Measurements from ENCODE around the gene NEURL1.

Gene NEURL1

GRCh38 chr10:103447187-103447586 lies 46.3 kb upstream of the NEURL1 start:
- WGBS, 2 donors (ENCODE audit: extremely low coverage in 2 of 2, insufficient read length in 2 of 2, insufficient replicate concordance in 1 of 2): no CpG with 5 or more reads among the region's 23 CpGs
- H2AK5ac ChIP-seq (ENCODE audit: low read depth, low read length): no peak overlapping the region
- H3K27ac ChIP-seq (replicated peaks; ENCODE audit: low read length): no peak overlapping the region
- H3K18ac ChIP-seq (ENCODE audit: low read length): no peak overlapping the region
- H2AFZ ChIP-seq (ENCODE audit: low read length): no peak overlapping the region
- H4K8ac ChIP-seq (ENCODE audit: low read depth, low read length): no peak overlapping the region
- H3K27me3 ChIP-seq (ENCODE audit: control insufficient read depth in 3 of 3, insufficient read depth in 3 of 3, low read depth in 1 of 3, low read length in 3 of 3): no peaks in the 10 kb centered on the region
- no peak overlapping the region for H2BK15ac ChIP-seq (ENCODE audit: low read length)
- DNase-seq (ENCODE audit: low spot score): no peak
- no peak overlapping the region for H3K14ac ChIP-seq (ENCODE audit: low read length)
- H3K4ac ChIP-seq (ENCODE audit: low read length): no peak overlapping the region
- no peak overlapping the region for H3K4me2 ChIP-seq (ENCODE audit: insufficient read depth, low read length, poor library complexity, severe bottlenecking)
- peaks cover 53 to 75% of the 10 kb centered on the region in 2 donors for H3K36me3 ChIP-seq (replicated peaks in 1 of 2; ENCODE audit: control insufficient read depth in 2 of 2, insufficient read depth in 2 of 2, low read length in 2 of 2)
- no peaks in the 10 kb centered on the region for H3K9me3 ChIP-seq (replicated peaks in 1 of 2; ENCODE audit: control insufficient read depth in 2 of 2, insufficient read depth in 1 of 2, low read depth in 1 of 2, low read length in 2 of 2)
- peak overlapping the region; percentile 59 for H2BK5ac ChIP-seq (ENCODE audit: low read length)
- peak overlapping the region; percentile 2 for H3K9ac ChIP-seq (ENCODE audit: low read depth, low read length, poor library complexity)
- H3K79me1 ChIP-seq (ENCODE audit: low read depth, low read length): no peaks in the 10 kb centered on the region
- H3K4me3 ChIP-seq (ENCODE audit: low read length in 2 of 2): no peak overlapping the region
- no peak overlapping the region for H2BK120ac ChIP-seq (ENCODE audit: low read depth, low read length)
- no peak overlapping the region for H4K91ac ChIP-seq (ENCODE audit: low read depth, low read length, poor library complexity)
- no peak overlapping the region for H2BK12ac ChIP-seq (ENCODE audit: low read length)
- peaks cover 0 to 9% of the 10 kb centered on the region in 2 donors for H3K4me1 ChIP-seq (ENCODE audit: control insufficient read depth in 2 of 2, insufficient read depth in 1 of 2, low read depth in 1 of 2, low read length in 2 of 2)
- no peak overlapping the region for H3K23ac ChIP-seq (ENCODE audit: low read depth, low read length, poor library complexity)

- Histone ChIP-seq H2BK5ac (ENCODE audit: low read length) (no peak overlapping the region), H3K27ac (replicated peaks; ENCODE audit: low read length) (no peak overlapping the region), H3K9me3 (replicated peaks in 1 of 2; ENCODE audit: control insufficient read depth in 2 of 2, insufficient read depth in 1 of 2, low read depth in 1 of 2, low read length in 2 of 2) (no peaks in the 10 kb centered on the region), H3K18ac (ENCODE audit: low read length) (no peak overlapping the region), H4K8ac (ENCODE audit: low read depth, low read length) (no peak overlapping the region), H3K9ac (ENCODE audit: low read depth, low read length, poor library complexity) (no peak overlapping the region), H3K27me3 (ENCODE audit: control insufficient read depth in 3 of 3, insufficient read depth in 3 of 3, low read depth in 1 of 3, low read length in 3 of 3) (peaks cover 0 to 3% (median 0%) of the 10 kb centered on the region in 3 experiments), H3K36me3 (replicated peaks in 1 of 2; ENCODE audit: control insufficient read depth in 2 of 2, insufficient read depth in 2 of 2, low read length in 2 of 2) (peaks cover 39 to 59% of the 10 kb centered on the region in 2 donors), H3K14ac (ENCODE audit: low read length) (no peak overlapping the region), H2BK12ac (ENCODE audit: low read length) (no peak overlapping the region), H2AK5ac (ENCODE audit: low read depth, low read length) (no peak overlapping the region), H3K4me1 (ENCODE audit: control insufficient read depth in 2 of 2, insufficient read depth in 1 of 2, low read depth in 1 of 2, low read length in 2 of 2) (peaks cover 0 to 16% of the 10 kb centered on the region in 2 donors), H2BK120ac (ENCODE audit: low read depth, low read length) (no peak overlapping the region), H3K23ac (ENCODE audit: low read depth, low read length, poor library complexity) (no peak overlapping the region), H3K4me3 (ENCODE audit: low read length in 2 of 2) (peak overlapping the region in 1 of 2 donors; percentile 10), H2BK15ac (ENCODE audit: low read length) (no peak overlapping the region), H4K91ac (ENCODE audit: low read depth, low read length, poor library complexity) (no peak overlapping the region), H2AFZ (ENCODE audit: low read length) (no peak overlapping the region), H3K4ac (ENCODE audit: low read length) (no peak overlapping the region), H3K79me1 (ENCODE audit: low read depth, low read length) (no peaks in the 10 kb centered on the region), H3K4me2 (ENCODE audit: insufficient read depth, low read length, poor library complexity, severe bottlenecking) (no peak overlapping the region)
- WGBS, 2 donors (ENCODE audit: extremely low coverage in 2 of 2, insufficient read length in 2 of 2, insufficient replicate concordance in 1 of 2): no CpG with 5 or more reads among the region's 1 CpG
- no peak for DNase-seq (ENCODE audit: low spot score)
These were observed 44.8 kb upstream of the NEURL1 start for GRCh38 chr10:103448746-103449145.

- Histone ChIP-seq H4K91ac (ENCODE audit: low read depth, low read length, poor library complexity) (no peak overlapping the region), H2BK120ac (ENCODE audit: low read depth, low read length) (no peak overlapping the region), H3K9ac (ENCODE audit: low read depth, low read length, poor library complexity) (no peak overlapping the region), H3K27ac (replicated peaks; ENCODE audit: low read length) (no peak overlapping the region), H2BK15ac (ENCODE audit: low read length) (no peak overlapping the region), H2AK5ac (ENCODE audit: low read depth, low read length) (no peak overlapping the region), H3K4me3 (ENCODE audit: low read length in 2 of 2) (no peak overlapping the region), H4K8ac (ENCODE audit: low read depth, low read length) (no peak overlapping the region), H3K36me3 (replicated peaks in 1 of 2; ENCODE audit: control insufficient read depth in 2 of 2, insufficient read depth in 2 of 2, low read length in 2 of 2) (peaks cover 32 to 52% of the 10 kb centered on the region in 2 donors), H3K23ac (ENCODE audit: low read depth, low read length, poor library complexity) (peak overlapping the region; percentile 49), H2BK12ac (ENCODE audit: low read length) (no peak overlapping the region), H3K9me3 (replicated peaks in 1 of 2; ENCODE audit: control insufficient read depth in 2 of 2, insufficient read depth in 1 of 2, low read depth in 1 of 2, low read length in 2 of 2) (no peaks in the 10 kb centered on the region), H2AFZ (ENCODE audit: low read length) (no peak overlapping the region), H3K27me3 (ENCODE audit: control insufficient read depth in 3 of 3, insufficient read depth in 3 of 3, low read depth in 1 of 3, low read length in 3 of 3) (peaks cover 0 to 3% (median 0%) of the 10 kb centered on the region in 3 experiments), H3K79me1 (ENCODE audit: low read depth, low read length) (no peaks in the 10 kb centered on the region), H3K4ac (ENCODE audit: low read length) (no peak overlapping the region), H3K18ac (ENCODE audit: low read length) (no peak overlapping the region), H2BK5ac (ENCODE audit: low read length) (no peak overlapping the region), H3K4me1 (ENCODE audit: control insufficient read depth in 2 of 2, insufficient read depth in 1 of 2, low read depth in 1 of 2, low read length in 2 of 2) (peaks cover 0 to 16% of the 10 kb centered on the region in 2 donors), H3K4me2 (ENCODE audit: insufficient read depth, low read length, poor library complexity, severe bottlenecking) (no peak overlapping the region), H3K14ac (ENCODE audit: low read length) (no peak overlapping the region)
- no CpG with 5 or more reads among the region's 34 CpGs for WGBS, 2 donors (ENCODE audit: extremely low coverage in 2 of 2, insufficient read length in 2 of 2, insufficient replicate concordance in 1 of 2)
- no peak for DNase-seq (ENCODE audit: low spot score)
These were observed 44.0 kb upstream of the NEURL1 start for GRCh38 chr10:103449208-103450144.

GRCh38 chr10:103450201-103450695 lies 43.3 kb upstream of the NEURL1 start:
- Histone ChIP-seq H3K27me3 (ENCODE audit: control insufficient read depth in 3 of 3, insufficient read depth in 3 of 3, low read depth in 1 of 3, low read length in 3 of 3) (peaks cover 0 to 3% (median 0%) of the 10 kb centered on the region in 3 experiments), H3K9ac (ENCODE audit: low read depth, low read length, poor library complexity) (no peak overlapping the region), H3K23ac (ENCODE audit: low read depth, low read length, poor library complexity) (peak overlapping the region; percentile 49), H3K9me3 (replicated peaks in 1 of 2; ENCODE audit: control insufficient read depth in 2 of 2, insufficient read depth in 1 of 2, low read depth in 1 of 2, low read length in 2 of 2) (no peaks in the 10 kb centered on the region), H4K91ac (ENCODE audit: low read depth, low read length, poor library complexity) (no peak overlapping the region), H2BK5ac (ENCODE audit: low read length) (no peak overlapping the region), H3K4me2 (ENCODE audit: insufficient read depth, low read length, poor library complexity, severe bottlenecking) (no peak overlapping the region), H3K4me1 (ENCODE audit: control insufficient read depth in 2 of 2, insufficient read depth in 1 of 2, low read depth in 1 of 2, low read length in 2 of 2) (peaks cover 0 to 16% of the 10 kb centered on the region in 2 donors), H2AK5ac (ENCODE audit: low read depth, low read length) (no peak overlapping the region), H3K4ac (ENCODE audit: low read length) (no peak overlapping the region), H2BK15ac (ENCODE audit: low read length) (no peak overlapping the region), H3K27ac (replicated peaks; ENCODE audit: low read length) (no peak overlapping the region), H3K4me3 (ENCODE audit: low read length in 2 of 2) (no peak overlapping the region), H3K36me3 (replicated peaks in 1 of 2; ENCODE audit: control insufficient read depth in 2 of 2, insufficient read depth in 2 of 2, low read length in 2 of 2) (peaks cover 24 to 44% of the 10 kb centered on the region in 2 donors), H3K18ac (ENCODE audit: low read length) (no peak overlapping the region), H4K8ac (ENCODE audit: low read depth, low read length) (no peak overlapping the region), H3K14ac (ENCODE audit: low read length) (no peak overlapping the region), H2BK12ac (ENCODE audit: low read length) (no peak overlapping the region), H2BK120ac (ENCODE audit: low read depth, low read length) (no peak overlapping the region), H3K79me1 (ENCODE audit: low read depth, low read length) (no peaks in the 10 kb centered on the region), H2AFZ (ENCODE audit: low read length) (no peak overlapping the region)
- WGBS, 2 donors (ENCODE audit: extremely low coverage in 2 of 2, insufficient read length in 2 of 2, insufficient replicate concordance in 1 of 2): no CpG with 5 or more reads among the region's 12 CpGs
- DNase-seq (ENCODE audit: low spot score): no peak

Measured in neuronal stem cell (in vitro differentiated cells).